ENCODE measurements around the gene HSPA14. TPM values are rescaled to one million over a fixed set of nuclear protein-coding genes. Genes with fewer than 3 reads are reported as not detected.

HSPA14 gene, protein sequence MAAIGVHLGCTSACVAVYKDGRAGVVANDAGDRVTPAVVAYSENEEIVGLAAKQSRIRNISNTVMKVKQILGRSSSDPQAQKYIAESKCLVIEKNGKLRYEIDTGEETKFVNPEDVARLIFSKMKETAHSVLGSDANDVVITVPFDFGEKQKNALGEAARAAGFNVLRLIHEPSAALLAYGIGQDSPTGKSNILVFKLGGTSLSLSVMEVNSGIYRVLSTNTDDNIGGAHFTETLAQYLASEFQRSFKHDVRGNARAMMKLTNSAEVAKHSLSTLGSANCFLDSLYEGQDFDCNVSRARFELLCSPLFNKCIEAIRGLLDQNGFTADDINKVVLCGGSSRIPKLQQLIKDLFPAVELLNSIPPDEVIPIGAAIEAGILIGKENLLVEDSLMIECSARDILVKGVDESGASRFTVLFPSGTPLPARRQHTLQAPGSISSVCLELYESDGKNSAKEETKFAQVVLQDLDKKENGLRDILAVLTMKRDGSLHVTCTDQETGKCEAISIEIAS
- 5.5 and 11.3 TPM in 2 replicates for total RNA-seq

DNA sequence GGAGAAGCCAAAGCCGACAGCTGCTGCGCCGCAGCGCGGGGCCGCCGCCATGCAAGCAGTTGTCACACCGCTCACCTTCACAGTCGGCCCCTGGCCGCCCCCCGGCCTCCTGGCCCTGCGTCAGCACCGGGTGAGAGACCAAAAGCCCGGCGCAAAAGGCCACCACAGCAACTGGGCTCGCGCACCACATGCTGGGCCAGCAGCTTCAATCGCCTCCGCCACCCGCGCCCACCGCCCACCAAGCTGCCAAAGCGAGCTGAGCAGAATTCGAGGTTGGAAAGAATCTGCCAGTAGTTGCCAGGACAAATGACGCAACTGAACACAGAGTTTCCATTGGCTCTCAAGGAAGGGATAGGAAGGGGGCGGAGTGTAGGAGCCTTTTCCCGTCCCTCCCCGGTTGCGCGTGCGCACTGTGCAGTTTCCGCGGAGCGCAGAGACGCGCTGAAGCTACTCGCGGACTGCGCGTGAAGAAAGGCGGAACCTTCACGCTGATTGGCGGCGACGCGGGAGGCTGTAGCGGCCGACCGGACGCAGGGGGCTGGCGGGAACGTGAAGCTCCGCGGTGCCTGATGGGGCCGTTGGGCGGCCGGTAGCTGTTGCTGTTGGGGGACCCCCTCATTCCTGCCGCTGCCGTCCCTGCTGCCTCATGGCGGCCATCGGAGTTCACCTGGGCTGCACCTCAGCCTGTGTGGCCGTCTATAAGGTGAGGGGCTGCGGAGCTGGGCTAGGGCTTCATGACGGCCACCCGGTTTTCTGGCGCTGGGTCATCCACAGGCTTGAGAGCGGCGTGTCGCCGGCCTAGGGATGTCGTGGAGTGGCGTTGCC is at the start of gene HSPA14, which contains the start of the genes CDNF and MSANTD7:
TSS of gene HSPA14 (plus strand) at position 550 of the 825 bp plus-strand sequence. CDS start at position 647, 97 bp downstream.
TSS of gene CDNF (minus strand) at position 281 of the 825 bp plus-strand sequence. CDS start at position 190, 91 bp downstream.
TSS of gene MSANTD7 (plus strand) at position 550 of the 825 bp plus-strand sequence. CDS start 3,979 bp downstream, outside the sequence.

DNA sequence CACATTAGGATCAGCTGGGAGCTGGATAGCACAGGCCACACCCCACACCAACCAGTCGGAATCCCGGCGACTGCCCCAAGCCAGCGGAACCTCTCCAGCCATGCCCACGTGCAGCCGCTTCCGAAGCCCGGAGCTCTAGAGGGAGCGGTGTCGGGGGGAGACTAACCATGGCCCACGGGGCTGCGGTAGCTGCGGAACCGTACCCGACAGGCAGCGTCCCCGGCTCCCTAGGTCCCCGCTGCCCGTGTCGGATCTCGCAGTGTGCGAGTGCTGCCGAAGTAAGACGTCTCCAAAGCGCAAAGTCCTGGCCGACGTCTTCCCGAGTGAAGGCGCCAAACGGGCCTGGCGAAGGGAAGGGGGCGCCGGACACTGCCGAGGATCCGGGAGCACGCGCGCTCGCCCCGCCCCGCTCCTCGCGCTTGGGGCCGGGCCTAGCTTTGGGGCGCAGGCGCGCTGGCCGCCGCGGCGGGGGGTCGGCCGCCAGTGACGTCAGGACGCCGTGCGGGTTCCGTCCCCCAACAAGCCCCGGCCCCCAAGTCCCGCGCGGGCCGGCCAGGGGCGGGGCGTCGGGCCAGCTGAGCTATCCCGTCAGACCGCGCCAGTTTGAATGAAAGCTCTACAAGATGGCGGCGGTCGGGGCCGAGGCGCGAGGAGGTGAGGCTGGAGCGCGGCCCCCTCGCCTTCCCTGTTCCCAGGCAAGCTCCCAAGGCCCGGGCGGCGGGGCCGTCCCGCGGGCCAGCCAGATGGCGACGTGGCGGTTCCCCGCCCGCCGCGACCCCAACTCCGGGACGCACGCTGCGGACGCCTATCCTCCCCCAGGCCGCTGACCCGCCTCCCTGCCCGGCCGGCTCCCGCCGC is 40.4 kb downstream of the HSPA14 start, which contains the start of gene SUV39H2:
TSS of gene SUV39H2 (plus strand) at position 601 of the 858 bp plus-strand sequence. CDS start at position 624, 23 bp downstream.

Other genes with a start within 250 kb of the HSPA14 start
- gene FAM107B, start 63.4 kb upstream of the HSPA14 start, total RNA-seq: 37.2 and 82.4 TPM in 2 replicates
- gene CDNF, start 269 bp upstream of the HSPA14 start, total RNA-seq: 2.0 and 2.7 TPM in 2 replicates
- 16.5 and 21.4 TPM in 2 replicates for gene MSANTD7, start within 50 bp of the HSPA14 start, total RNA-seq
- 8.6 and 13.8 TPM in 2 replicates for gene SUV39H2, start 40.6 kb downstream of the HSPA14 start, total RNA-seq
- gene DCLRE1C, start 115.8 kb downstream of the HSPA14 start, total RNA-seq: 8.7 and 9.8 TPM in 2 replicates
- gene MEIG1, start 121.1 kb downstream of the HSPA14 start, total RNA-seq: not detected in 2 replicates
- not detected in 2 replicates for gene OLAH, start 205.6 kb downstream of the HSPA14 start, total RNA-seq